Activated B cell treated with CpG ODN at 0.5 μM for 24 hours (primary cell): ENCODE data around the gene PEAK3. TPM values are rescaled to one million over a fixed set of nuclear protein-coding genes. Genes with fewer than 3 reads are reported as not detected.
A peak's percentile ranks its signal among the peaks of the same experiment; 100 is the strongest.

Experiments
- ATAC-seq: fragments of 200-7000 bp; cut with Tn5 transposase; one replicate; pipeline ENCODE4 v1.10.0; 2021; ENCODE audit warnings: low read depth, mild to moderate bottlenecking, moderate library complexity
- CTCF ChIA-PET: fragments of 350-600 bp; sonication (Branson Sonifier 250); formaldehyde crosslinking; loops from one replicate; lab custom pipeline; 2021; ENCODE audit warnings: antibody characterized with exemption; lab: Charles Lee
- POLR2A ChIA-PET: fragments of 350-600 bp; sonication (Branson Sonifier 250); formaldehyde crosslinking; loops from one replicate; lab custom pipeline; 2021; ENCODE audit warnings: antibody characterized with exemption; lab: Charles Lee
- DNase-seq: peaks from one replicate; pipeline ENCODE4 v3.0.0; 2022
- H3K27ac Mint-ChIP-seq: one replicate; pipeline ENCODE4 v1.8.0; 2020; ENCODE audit warnings: mixed read lengths
- H3K27me3 Mint-ChIP-seq: one replicate; pipeline ENCODE4 v1.8.0; 2021; ENCODE audit warnings: mixed read lengths
- H3K36me3 Mint-ChIP-seq: one replicate; pipeline ENCODE4 v1.8.0; 2021; ENCODE audit warnings: low read depth, mixed read lengths
- H3K4me1 Mint-ChIP-seq: one replicate; pipeline ENCODE4 v1.8.0; 2021; ENCODE audit warnings: mixed read lengths
- H3K4me3 Mint-ChIP-seq: one replicate; pipeline ENCODE4 v1.8.0; 2020; ENCODE audit warnings: mild to moderate bottlenecking, mixed read lengths
- H3K9me3 Mint-ChIP-seq: one replicate; pipeline ENCODE4 v1.8.0; 2020; ENCODE audit warnings: mixed read lengths
- CTCF ChIP-seq: fragments of 200-600 bp; IDR thresholded peaks from one replicate; pipeline ENCODE4 v1.8.0; 2022; ENCODE audit warnings: antibody characterized with exemption, mild to moderate bottlenecking
- intact Hi-C: fragments of 100-400 bp; cut with micrococcal nuclease; formaldehyde crosslinking; loops from one replicate; pipeline ENCODE4 v1.15.1; 2024
- total RNA-seq: library from RNA; stranded (reverse); gene quantifications from 2 replicates; pipeline ENCODE4 v1.2.3, GENCODE V29; 2022

The PEAK3 gene
- total RNA-seq, 1 donor from 2014 or later, result 0.09 TPM

DNA sequence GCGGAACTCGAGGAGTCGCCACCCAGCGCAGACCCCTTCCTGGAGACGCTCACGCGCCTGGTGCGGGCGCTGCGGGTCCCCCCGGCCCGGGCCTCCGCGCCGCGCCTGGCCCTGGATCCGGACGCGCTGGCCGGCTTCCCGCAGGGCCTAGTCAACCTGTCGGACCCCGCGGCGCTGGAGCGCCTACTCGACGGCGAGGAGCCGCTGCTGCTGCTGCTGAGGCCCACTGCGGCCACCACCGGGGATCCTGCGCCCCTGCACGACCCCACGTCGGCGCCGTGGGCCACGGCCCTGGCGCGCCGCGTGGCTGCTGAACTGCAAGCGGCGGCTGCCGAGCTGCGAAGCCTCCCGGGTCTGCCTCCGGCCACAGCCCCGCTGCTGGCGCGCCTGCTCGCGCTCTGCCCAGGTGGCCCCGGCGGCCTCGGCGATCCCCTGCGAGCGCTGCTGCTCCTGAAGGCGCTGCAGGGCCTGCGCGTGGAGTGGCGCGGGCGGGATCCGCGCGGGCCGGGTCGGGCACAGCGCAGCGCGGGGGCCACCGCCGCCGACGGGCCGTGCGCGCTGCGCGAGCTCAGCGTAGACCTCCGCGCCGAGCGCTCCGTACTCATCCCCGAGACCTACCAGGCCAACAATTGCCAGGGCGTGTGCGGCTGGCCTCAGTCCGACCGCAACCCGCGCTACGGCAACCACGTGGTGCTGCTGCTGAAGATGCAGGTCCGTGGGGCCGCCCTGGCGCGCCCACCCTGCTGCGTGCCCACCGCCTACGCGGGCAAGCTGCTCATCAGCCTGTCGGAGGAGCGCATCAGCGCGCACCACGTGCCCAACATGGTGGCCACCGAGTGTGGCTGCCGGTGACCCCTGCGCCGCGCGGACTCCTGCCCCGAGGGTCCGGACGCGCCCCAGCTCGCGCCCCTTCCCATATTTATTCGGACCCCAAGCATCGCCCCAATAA is 30.6 kb downstream of the PEAK3 start:
- intact Hi-C loops, result no loop called here
- H3K4me1 Mint-ChIP-seq, result peaks cover 30% of the 10 kb centered on the region
- peaks cover 17% of the 10 kb centered on the region for H3K36me3 Mint-ChIP-seq
- POLR2A ChIA-PET, result interaction anchor here (1.3 to 8.8 kb wide), 5 partner anchors 10 to 143 kb away, joined by 3 to 96 read pairs (median 5); no protein-coding TSS in a partner anchor
- H3K27ac Mint-ChIP-seq, result no peak overlapping the region
- CTCF ChIA-PET, result interaction anchor here (4.2 kb wide), 1 partner anchor 22 kb away, joined by 17 read pairs; no protein-coding TSS in a partner anchor
- TF ChIP-seq CTCF, result no peak
- peaks cover 2% of the 10 kb centered on the region for H3K27me3 Mint-ChIP-seq
- H3K4me3 Mint-ChIP-seq, result peak overlapping the region; percentile 59
- DNase-seq (no peak), ATAC-seq (no peak)
- H3K9me3 Mint-ChIP-seq, result no peaks in the 10 kb centered on the region

- no peak for TF ChIP-seq CTCF
- intact Hi-C loops, result no loop called here
- ATAC-seq (no peak), DNase-seq (no peak)
- peaks cover 2% of the 10 kb centered on the region for H3K27me3 Mint-ChIP-seq
- no peak overlapping the region for H3K27ac Mint-ChIP-seq
- H3K4me3 Mint-ChIP-seq, result no peak overlapping the region
- peaks cover 24% of the 10 kb centered on the region for H3K36me3 Mint-ChIP-seq
- ChIA-PET POLR2A (interaction anchor here (1.3 to 8.8 kb wide), 3 partner anchors 11 to 21 kb away, joined by 5 to 96 read pairs (median 22); no protein-coding TSS in a partner anchor), CTCF (interaction anchor here (4.2 kb wide), 1 partner anchor 22 kb away, joined by 17 read pairs; no protein-coding TSS in a partner anchor)
- H3K4me1 Mint-ChIP-seq, result peaks cover 24% of the 10 kb centered on the region
- no peaks in the 10 kb centered on the region for H3K9me3 Mint-ChIP-seq
Observed at GRCh38 chr19:2250766-2251105, 31.2 kb downstream of the PEAK3 start.

- peaks cover 2% of the 10 kb centered on the region for H3K27me3 Mint-ChIP-seq
- no peak for DNase-seq
- no peak for ATAC-seq
- peaks cover 29% of the 10 kb centered on the region for H3K36me3 Mint-ChIP-seq
- peaks cover 21% of the 10 kb centered on the region for H3K4me1 Mint-ChIP-seq
- H3K4me3 Mint-ChIP-seq, result peak overlapping the region; percentile 24
- no peak overlapping the region for H3K27ac Mint-ChIP-seq
- ChIA-PET POLR2A (interaction anchor here (8.8 kb wide), 1 partner anchor 21 kb away, joined by 96 read pairs; no protein-coding TSS in a partner anchor), CTCF (interaction anchor here (4.2 kb wide), 1 partner anchor 23 kb away, joined by 17 read pairs; no protein-coding TSS in a partner anchor)
- no peaks in the 10 kb centered on the region for H3K9me3 Mint-ChIP-seq
- intact Hi-C loops, result no loop called here
- no peak for TF ChIP-seq CTCF
Observed at GRCh38 chr19:2249880-2250765, 31.9 kb downstream of the PEAK3 start.

GRCh38 chr19:2249010-2249866 is 32.7 kb downstream of the PEAK3 start, which contains the start of gene AMH:
Gene AMH (plus strand): TSS chr19:2249323. CDS start chr19:2249333, 10 bp downstream.
- H3K36me3 Mint-ChIP-seq, result peaks cover 36% of the 10 kb centered on the region
- no peak for DNase-seq
- peaks cover 19% of the 10 kb centered on the region for H3K4me1 Mint-ChIP-seq
- TF ChIP-seq CTCF, result no peak
- ChIA-PET CTCF (interaction anchor here (4.2 kb wide), 1 partner anchor 24 kb away, joined by 17 read pairs; no protein-coding TSS in a partner anchor), POLR2A (interaction anchor here (1.6 to 8.8 kb wide), 2 partner anchors 9 to 22 kb away, joined by 3 to 96 read pairs; no protein-coding TSS in a partner anchor)
- H3K9me3 Mint-ChIP-seq, result no peaks in the 10 kb centered on the region
- ATAC-seq, result no peak
- intact Hi-C loops, result no loop called here
- H3K27ac Mint-ChIP-seq, result no peak within 1 kb of the TSS
- H3K4me3 Mint-ChIP-seq, result peak within 1 kb of the TSS; percentile 24
- peaks cover 2% of the 10 kb centered on the region for H3K27me3 Mint-ChIP-seq
